Measurements from ENCODE around the gene ATP1A2. TPM values are rescaled to one million over a fixed set of nuclear protein-coding genes. Genes with fewer than 3 reads are reported as not detected.

The ATP1A2 gene
- total and polyA plus RNA-seq, 10 of the 15 experiments (the other 5 are each of a cell fraction or from before 2014, with no cell fraction given): 0.15 TPM; not detected in 9

DNA sequence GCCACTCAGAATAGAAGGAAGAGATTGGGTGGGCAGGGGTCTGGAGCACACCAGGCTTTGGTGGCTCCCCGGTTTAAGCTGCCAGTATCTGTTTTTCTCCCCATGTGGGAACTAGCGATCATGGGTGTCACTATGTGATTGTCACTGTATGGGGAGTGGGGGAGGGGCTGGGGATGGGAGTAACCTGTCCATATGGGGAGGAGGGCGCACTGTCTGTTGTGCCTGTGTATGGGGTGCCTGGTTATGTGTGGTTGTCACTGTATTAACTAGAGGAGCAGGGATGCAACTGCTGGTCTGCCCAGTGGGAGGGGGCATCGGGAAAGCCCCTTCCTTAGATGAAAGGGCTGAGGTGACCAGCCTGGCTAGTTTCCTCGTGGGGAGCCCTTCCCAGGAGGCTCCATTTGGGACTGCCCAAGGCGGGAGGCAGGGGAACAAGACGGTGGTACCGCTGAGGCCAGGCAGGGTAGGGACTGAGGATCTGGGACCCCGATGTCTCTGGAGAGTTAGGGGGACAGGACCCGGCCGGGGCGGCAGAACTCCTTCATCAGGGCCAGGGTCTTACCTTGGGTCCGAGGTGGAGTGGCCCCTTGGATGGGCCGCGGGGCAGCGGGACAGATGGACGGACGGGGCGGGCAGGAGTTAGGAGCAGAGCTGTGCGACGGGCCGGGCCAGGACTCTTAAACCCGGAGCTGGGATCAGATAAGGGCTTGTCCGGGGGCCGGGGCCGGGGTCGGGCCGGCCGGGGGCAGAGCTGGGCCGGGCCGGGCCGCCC lies 45.9 kb upstream of the ATP1A2 start, which contains the start of gene KCNJ10:
Gene KCNJ10, minus strand, starts transcription at position 701 of the 772 bp plus-strand sequence. CDS start 27,628 bp downstream, outside the sequence.
- SMC1A ChIA-PET (ENCODE audit: uncharacterized antibody, unreplicated experiment): interaction anchor here (1.2 to 1.3 kb wide), 2 partner anchors 8 to 23 kb away, joined by 3 read pairs; no protein-coding TSS in a partner anchor

More for the DNA sequence above, 45.9 kb upstream of the ATP1A2 start, which contains the start of gene KCNJ10:
- no peak within 1 kb of the TSS; the same call in 1 of the 2 replicates for H3K9ac ChIP-seq (ENCODE audit: control insufficient read depth, insufficient read depth, low read length)
- 20% methylated on average over 22 of the region's 32 CpGs for WGBS (ENCODE audit: insufficient coverage, insufficient replicate concordance, low lambda C conversion rate, missing lambda C conversion rate)
- intact Hi-C loops (cut with micrococcal nuclease; ENCODE audit: unreplicated experiment) (no loop called here), in situ Hi-C loops (cut with MboI) (no loop called here)
- ChIA-PET RAD21 (ENCODE audit: unreplicated experiment) (interaction anchor here (1.0 kb wide), 1 partner anchor 9 kb away, joined by 3 read pairs; no protein-coding TSS in a partner anchor), CTCF (interaction anchor here (30.2 to 49.8 kb wide), 2 partner anchors 11 to 15 kb away, joined by 1035 read pairs; partner anchors contain the start of genes IGSF8, KCNJ10 and KCNJ9), POLR2A (interaction anchor here (1.4 kb wide), 1 partner anchor 17 kb away, joined by 3 read pairs; no protein-coding TSS in a partner anchor)
- no peaks in the 10 kb centered on the region for H3K9me3 ChIP-seq (replicated peaks; ENCODE audit: control insufficient read depth, insufficient read depth, low read length)
- no peak for DNase-seq (ENCODE audit: low read depth, low spot score)
- no peak for FAIRE-seq
- peak within 1 kb of the TSS; percentile 70 for H2AFZ ChIP-seq (ENCODE audit: control insufficient read depth, low read depth, low read length)
- TF ChIP-seq CBX3 (IDR thresholded peaks at IDR 0.05; ENCODE audit: borderline replicate concordance, low read depth): no peak
- TF ChIP-seq SRF (IDR thresholded peaks at IDR 0.05; ENCODE audit: low read depth in 2 of 2, low read length in 2 of 2): no peak
- no peak for TF ChIP-seq POLR2AphosphoS5 (IDR thresholded peaks at IDR 0.05; ENCODE audit: low read length)
- no peak for TF ChIP-seq MTA2 (IDR thresholded peaks at IDR 0.05; ENCODE audit: low read depth)
- no peak for TF ChIP-seq MTA3 (IDR thresholded peaks at IDR 0.05; ENCODE audit: borderline replicate concordance, low read length)
- no peaks in the 10 kb centered on the region for H3K36me3 ChIP-seq (ENCODE audit: control insufficient read depth in 2 of 2, insufficient read depth in 2 of 2, low read length in 1 of 2)
- no peaks in the 10 kb centered on the region for H3K79me2 ChIP-seq (ENCODE audit: control insufficient read depth, insufficient read depth, low read length)
- ATAC-seq: no peak; the same call in 2 of the 3 replicates
- H4K20me1 ChIP-seq (ENCODE audit: control insufficient read depth, insufficient read depth): no peaks in the 10 kb centered on the region
- H3K27ac ChIP-seq (ENCODE audit: control insufficient read depth, insufficient read depth): no peak within 1 kb of the TSS
- H3K4me1 ChIP-seq (ENCODE audit: control insufficient read depth, insufficient read depth, low read length): peaks cover 18% of the 10 kb centered on the region
- peaks cover 2 to 6% of the 10 kb centered on the region in 2 experiments for H3K27me3 ChIP-seq (replicated peaks in 1 of 2; ENCODE audit: control insufficient read depth in 2 of 2, insufficient read depth in 2 of 2, low read length in 1 of 2)
- no TSS peak for BruUV-seq (replicated peaks)
- H3K4me3 ChIP-seq: peak within 1 kb of the TSS; percentile 59
- H3K4me2 ChIP-seq (ENCODE audit: control insufficient read depth, insufficient read depth): peak within 1 kb of the TSS; percentile 88
